Measurements from ENCODE around the gene CHCHD6.

DNA sequence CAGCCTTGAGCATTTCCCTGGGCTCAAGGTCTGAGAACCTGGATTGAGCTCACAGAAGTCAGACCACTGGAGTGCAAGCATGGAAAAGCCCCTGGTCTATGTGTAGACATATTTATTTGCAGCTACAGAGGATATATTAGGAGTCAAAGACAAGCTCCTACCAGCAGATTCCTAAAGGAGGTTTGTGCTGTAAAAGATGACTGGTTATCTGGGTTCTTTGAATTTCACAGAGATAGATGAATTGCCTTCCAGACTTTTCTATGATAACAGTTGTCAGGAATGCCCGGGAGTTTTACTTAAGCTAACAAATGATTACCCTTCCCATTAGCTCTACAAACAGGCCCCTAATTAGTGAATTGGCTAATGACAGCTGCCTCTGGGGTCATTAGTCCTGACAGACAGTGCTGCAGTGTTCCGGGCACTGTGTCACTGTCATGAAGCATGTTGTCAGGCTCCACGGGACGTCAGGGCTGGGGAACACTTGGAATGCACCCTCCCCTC, 230.0 kb downstream of the CHCHD6 start:
- TF ChIP-seq, protein P1, sequence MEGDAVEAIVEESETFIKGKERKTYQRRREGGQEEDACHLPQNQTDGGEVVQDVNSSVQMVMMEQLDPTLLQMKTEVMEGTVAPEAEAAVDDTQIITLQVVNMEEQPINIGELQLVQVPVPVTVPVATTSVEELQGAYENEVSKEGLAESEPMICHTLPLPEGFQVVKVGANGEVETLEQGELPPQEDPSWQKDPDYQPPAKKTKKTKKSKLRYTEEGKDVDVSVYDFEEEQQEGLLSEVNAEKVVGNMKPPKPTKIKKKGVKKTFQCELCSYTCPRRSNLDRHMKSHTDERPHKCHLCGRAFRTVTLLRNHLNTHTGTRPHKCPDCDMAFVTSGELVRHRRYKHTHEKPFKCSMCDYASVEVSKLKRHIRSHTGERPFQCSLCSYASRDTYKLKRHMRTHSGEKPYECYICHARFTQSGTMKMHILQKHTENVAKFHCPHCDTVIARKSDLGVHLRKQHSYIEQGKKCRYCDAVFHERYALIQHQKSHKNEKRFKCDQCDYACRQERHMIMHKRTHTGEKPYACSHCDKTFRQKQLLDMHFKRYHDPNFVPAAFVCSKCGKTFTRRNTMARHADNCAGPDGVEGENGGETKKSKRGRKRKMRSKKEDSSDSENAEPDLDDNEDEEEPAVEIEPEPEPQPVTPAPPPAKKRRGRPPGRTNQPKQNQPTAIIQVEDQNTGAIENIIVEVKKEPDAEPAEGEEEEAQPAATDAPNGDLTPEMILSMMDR (IDR thresholded peaks at IDR 0.05) = no peak
- no peak for TF ChIP-seq POLR2A (IDR thresholded peaks at IDR 0.05)
